Measurements from ENCODE around the gene CLASP1. TPM values are rescaled to one million over a fixed set of nuclear protein-coding genes. Genes with fewer than 3 reads are reported as not detected.

The CLASP1 gene
- total RNA-seq, 1 donor from 2014 or later, result 95.1 TPM

DNA sequence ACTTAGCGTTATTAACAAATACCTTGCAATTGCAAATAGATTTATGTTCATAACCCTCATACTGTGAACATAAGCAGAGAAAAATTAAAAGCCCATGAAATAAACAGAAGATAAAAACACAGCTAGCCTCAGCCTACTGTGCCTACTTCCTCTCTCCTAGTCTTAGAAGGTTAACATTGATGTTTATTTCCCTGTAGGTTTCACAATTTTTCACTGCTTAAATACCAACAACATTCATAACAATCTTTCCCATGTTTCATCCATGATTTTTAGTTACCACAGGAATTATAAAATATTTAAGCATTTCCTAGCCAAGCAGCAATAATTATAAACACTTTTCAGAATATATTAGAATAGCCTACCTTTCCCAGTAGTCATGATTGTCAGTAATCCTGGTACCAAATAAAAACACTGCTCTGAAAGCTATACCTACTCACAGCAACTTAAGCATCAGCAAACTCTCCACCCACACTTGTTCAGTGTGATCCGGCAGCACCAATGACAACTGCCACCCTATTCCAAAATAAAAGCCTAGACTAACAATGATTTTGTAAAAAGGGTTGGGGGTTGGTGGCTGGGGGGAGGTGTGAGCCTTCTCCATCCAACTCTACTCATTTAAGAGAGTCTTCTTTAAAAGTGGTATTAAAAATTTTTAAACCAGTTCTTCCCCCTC lies 159.2 kb downstream of the CLASP1 start:
- Mint-ChIP-seq H3K27ac (ENCODE audit: unreplicated experiment) (peak overlapping the region; percentile 38), H3K27me3 (ENCODE audit: unreplicated experiment) (peaks cover 1% of the 10 kb centered on the region), H3K4me1 (ENCODE audit: unreplicated experiment) (peaks cover 8% of the 10 kb centered on the region), H3K9me3 (ENCODE audit: unreplicated experiment) (no peaks in the 10 kb centered on the region), H3K4me3 (ENCODE audit: unreplicated experiment) (no peak overlapping the region), H3K36me3 (ENCODE audit: low read depth, unreplicated experiment) (peaks cover 10% of the 10 kb centered on the region)
- TF ChIP-seq, protein P1, sequence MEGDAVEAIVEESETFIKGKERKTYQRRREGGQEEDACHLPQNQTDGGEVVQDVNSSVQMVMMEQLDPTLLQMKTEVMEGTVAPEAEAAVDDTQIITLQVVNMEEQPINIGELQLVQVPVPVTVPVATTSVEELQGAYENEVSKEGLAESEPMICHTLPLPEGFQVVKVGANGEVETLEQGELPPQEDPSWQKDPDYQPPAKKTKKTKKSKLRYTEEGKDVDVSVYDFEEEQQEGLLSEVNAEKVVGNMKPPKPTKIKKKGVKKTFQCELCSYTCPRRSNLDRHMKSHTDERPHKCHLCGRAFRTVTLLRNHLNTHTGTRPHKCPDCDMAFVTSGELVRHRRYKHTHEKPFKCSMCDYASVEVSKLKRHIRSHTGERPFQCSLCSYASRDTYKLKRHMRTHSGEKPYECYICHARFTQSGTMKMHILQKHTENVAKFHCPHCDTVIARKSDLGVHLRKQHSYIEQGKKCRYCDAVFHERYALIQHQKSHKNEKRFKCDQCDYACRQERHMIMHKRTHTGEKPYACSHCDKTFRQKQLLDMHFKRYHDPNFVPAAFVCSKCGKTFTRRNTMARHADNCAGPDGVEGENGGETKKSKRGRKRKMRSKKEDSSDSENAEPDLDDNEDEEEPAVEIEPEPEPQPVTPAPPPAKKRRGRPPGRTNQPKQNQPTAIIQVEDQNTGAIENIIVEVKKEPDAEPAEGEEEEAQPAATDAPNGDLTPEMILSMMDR (IDR thresholded peaks at IDR 0.05; ENCODE audit: unreplicated experiment), result no peak
- DNase-seq (ENCODE audit: low spot score), result no peak

GRCh38 chr2:121489284-121489683 lies 160.0 kb downstream of the CLASP1 start:
- Mint-ChIP-seq H3K9me3 (ENCODE audit: unreplicated experiment) (no peaks in the 10 kb centered on the region), H3K4me1 (ENCODE audit: unreplicated experiment) (peaks cover 14% of the 10 kb centered on the region), H3K4me3 (ENCODE audit: unreplicated experiment) (no peak overlapping the region), H3K27ac (ENCODE audit: unreplicated experiment) (no peak overlapping the region), H3K27me3 (ENCODE audit: unreplicated experiment) (peaks cover 1% of the 10 kb centered on the region), H3K36me3 (ENCODE audit: low read depth, unreplicated experiment) (peaks cover 9% of the 10 kb centered on the region)
- DNase-seq (ENCODE audit: low spot score), result no peak
- TF ChIP-seq, protein P1 (IDR thresholded peaks at IDR 0.05; ENCODE audit: unreplicated experiment), result no peak

- peaks cover 28% of the 10 kb centered on the region for H3K4me1 Mint-ChIP-seq (ENCODE audit: unreplicated experiment)
- H3K27ac Mint-ChIP-seq (ENCODE audit: unreplicated experiment), result peak overlapping the region; percentile 48
- peaks cover 11% of the 10 kb centered on the region for H3K36me3 Mint-ChIP-seq (ENCODE audit: low read depth, unreplicated experiment)
- no peak overlapping the region for H3K4me3 Mint-ChIP-seq (ENCODE audit: unreplicated experiment)
- TF ChIP-seq, protein P1 (IDR thresholded peaks at IDR 0.05; ENCODE audit: unreplicated experiment), result no peak
- DNase-seq (ENCODE audit: low spot score), result no peak
- no peaks in the 10 kb centered on the region for H3K9me3 Mint-ChIP-seq (ENCODE audit: unreplicated experiment)
- H3K27me3 Mint-ChIP-seq (ENCODE audit: unreplicated experiment), result peaks cover 3% of the 10 kb centered on the region
These were observed 163.0 kb downstream of the CLASP1 start for GRCh38 chr2:121486191-121486790.

GRCh38 chr2:121485039-121485438 lies 164.2 kb downstream of the CLASP1 start:
- H3K4me1 Mint-ChIP-seq (ENCODE audit: unreplicated experiment), result peaks cover 23% of the 10 kb centered on the region
- H3K9me3 Mint-ChIP-seq (ENCODE audit: unreplicated experiment), result no peaks in the 10 kb centered on the region

More at GRCh38 chr2:121485039-121485438, 164.2 kb downstream of the CLASP1 start:
- Mint-ChIP-seq H3K4me3 (ENCODE audit: unreplicated experiment) (no peak overlapping the region), H3K27ac (ENCODE audit: unreplicated experiment) (peak overlapping the region; percentile 43), H3K27me3 (ENCODE audit: unreplicated experiment) (peaks cover 5% of the 10 kb centered on the region), H3K36me3 (ENCODE audit: low read depth, unreplicated experiment) (peaks cover 12% of the 10 kb centered on the region)
- DNase-seq (ENCODE audit: low spot score), result no peak
- TF ChIP-seq, protein P1 (IDR thresholded peaks at IDR 0.05; ENCODE audit: unreplicated experiment), result no peak
